ENCODE measurements around the gene POLRMT.

Gene POLRMT

DNA sequence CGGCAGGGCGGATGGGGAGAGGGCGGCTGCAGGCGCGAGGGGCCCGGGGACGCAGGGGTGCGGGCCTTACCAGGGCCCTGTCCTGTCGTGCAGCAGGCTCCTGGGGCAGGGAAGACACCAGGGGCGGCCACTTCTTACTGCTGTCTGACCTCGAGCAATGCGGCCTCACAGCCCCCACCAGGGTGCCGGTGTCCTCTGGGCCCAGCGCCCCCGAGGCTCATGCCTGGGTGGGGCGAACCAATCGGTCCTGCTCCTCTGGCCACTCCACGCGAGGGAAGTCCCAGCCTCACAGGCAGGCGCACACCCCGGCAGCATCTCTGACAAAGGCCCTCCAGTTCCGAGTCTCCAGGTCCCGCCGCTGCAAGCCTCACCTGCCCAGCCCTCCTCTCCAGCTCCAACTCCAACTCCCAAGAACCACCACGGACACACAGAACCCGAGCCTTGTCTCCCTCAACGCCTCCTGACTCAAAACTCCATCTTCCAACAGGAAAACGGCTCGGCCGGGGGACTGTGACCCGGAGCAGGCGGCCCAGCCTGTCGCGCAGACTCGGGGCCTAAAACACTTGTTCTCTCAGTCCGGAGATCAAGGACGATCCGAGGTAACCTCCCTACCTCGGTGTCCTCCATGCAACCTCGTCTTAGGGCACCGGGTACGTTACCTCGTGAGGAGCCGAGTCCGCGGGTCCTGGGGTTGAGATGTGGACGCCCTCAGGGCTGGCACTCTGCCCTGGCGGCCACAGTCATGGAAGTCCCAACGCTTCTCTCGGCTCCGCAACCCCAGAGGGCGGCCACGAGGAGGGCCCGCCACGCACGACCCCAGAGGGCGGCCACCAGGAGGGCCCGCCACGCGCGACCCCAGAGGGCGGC, 12.8 kb upstream of the POLRMT start:
- Histone ChIP-seq H3K4me1 (ENCODE audit: control insufficient read depth in 1 of 2, insufficient read depth in 2 of 2, low read length in 2 of 2) (no peaks in the 10 kb centered on the region), H3K27me3 (ENCODE audit: control insufficient read depth in 1 of 2, insufficient read depth in 2 of 2, low read length in 2 of 2) (no peaks in the 10 kb centered on the region), H3K36me3 (ENCODE audit: control insufficient read depth in 1 of 2, insufficient read depth in 2 of 2, low read length in 2 of 2) (peaks cover 9 to 41% of the 10 kb centered on the region in 2 donors), H3K9me3 (ENCODE audit: control insufficient read depth in 1 of 2, low read length in 2 of 2) (no peaks in the 10 kb centered on the region), H3K27ac (ENCODE audit: low read depth, low read length) (no peak overlapping the region), H3K4me3 (ENCODE audit: low read depth in 1 of 2, low read length in 2 of 2) (no peak overlapping the region), H3K9ac (ENCODE audit: low read depth in 1 of 2, low read length in 2 of 2) (no peak overlapping the region)

DNA sequence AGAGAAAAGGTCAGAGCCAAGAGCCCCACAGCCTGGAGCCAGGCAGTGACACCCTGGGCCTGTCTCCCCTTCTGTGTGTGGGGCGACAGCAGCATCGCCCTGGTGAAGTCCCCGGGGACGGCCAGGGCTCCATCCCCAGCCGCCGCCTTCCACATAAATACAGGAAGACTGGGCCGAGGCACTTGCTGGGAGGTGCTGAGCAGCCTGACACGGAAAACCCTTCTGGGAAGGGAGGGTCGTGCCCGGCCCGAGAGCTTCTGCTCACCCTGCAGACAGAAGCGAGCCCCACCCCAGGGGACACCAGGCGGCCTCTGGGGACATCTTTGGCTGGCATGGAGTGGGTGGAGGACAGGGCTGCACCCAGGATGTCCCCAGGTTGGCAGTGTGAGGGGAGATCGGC, 11.5 kb upstream of the POLRMT start:
- H3K9me3 ChIP-seq (ENCODE audit: control insufficient read depth in 1 of 2, low read length in 2 of 2) = no peaks in the 10 kb centered on the region
- H3K9ac ChIP-seq (ENCODE audit: low read depth in 1 of 2, low read length in 2 of 2) = no peak overlapping the region
- no peaks in the 10 kb centered on the region for H3K27me3 ChIP-seq (ENCODE audit: control insufficient read depth in 1 of 2, insufficient read depth in 2 of 2, low read length in 2 of 2)
- peaks cover 9 to 38% of the 10 kb centered on the region in 2 donors for H3K36me3 ChIP-seq (ENCODE audit: control insufficient read depth in 1 of 2, insufficient read depth in 2 of 2, low read length in 2 of 2)
- H3K4me1 ChIP-seq (ENCODE audit: control insufficient read depth in 1 of 2, insufficient read depth in 2 of 2, low read length in 2 of 2) = no peaks in the 10 kb centered on the region
- H3K27ac ChIP-seq (ENCODE audit: low read depth, low read length) = no peak overlapping the region
- H3K4me3 ChIP-seq (ENCODE audit: low read depth in 1 of 2, low read length in 2 of 2) = no peak overlapping the region

DNA sequence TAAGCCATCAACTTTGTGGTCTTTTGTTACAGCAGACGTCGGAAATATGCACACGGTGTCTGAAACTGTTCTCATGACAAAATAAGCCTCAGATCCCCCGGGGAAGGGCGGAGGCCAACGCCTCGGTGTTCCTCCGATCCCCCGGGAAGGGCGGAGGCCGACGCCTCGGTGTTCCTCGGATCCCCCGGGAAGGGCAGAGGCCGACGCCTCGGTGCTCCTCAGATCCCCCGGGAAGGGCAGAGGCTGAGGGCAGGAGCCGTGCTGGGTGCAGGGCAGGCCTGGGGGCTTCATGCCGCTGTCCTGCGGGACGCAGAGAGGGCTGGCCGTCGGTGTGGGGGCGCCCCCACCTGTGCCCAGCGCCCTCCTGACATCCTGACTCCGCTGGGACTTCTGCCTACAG, 11.0 kb upstream of the POLRMT start:
- H3K27ac ChIP-seq (ENCODE audit: low read depth, low read length) = no peak overlapping the region
- H3K9ac ChIP-seq (ENCODE audit: low read depth in 1 of 2, low read length in 2 of 2) = no peak overlapping the region
- H3K4me3 ChIP-seq (ENCODE audit: low read depth in 1 of 2, low read length in 2 of 2) = no peak overlapping the region
- no peaks in the 10 kb centered on the region for H3K9me3 ChIP-seq (ENCODE audit: control insufficient read depth in 1 of 2, low read length in 2 of 2)
- peaks cover under 1 to 1% of the 10 kb centered on the region in 2 donors for H3K4me1 ChIP-seq (ENCODE audit: control insufficient read depth in 1 of 2, insufficient read depth in 2 of 2, low read length in 2 of 2)
- H3K27me3 ChIP-seq (ENCODE audit: control insufficient read depth in 1 of 2, insufficient read depth in 2 of 2, low read length in 2 of 2) = no peaks in the 10 kb centered on the region
- H3K36me3 ChIP-seq (ENCODE audit: control insufficient read depth in 1 of 2, insufficient read depth in 2 of 2, low read length in 2 of 2) = peaks cover 9 to 35% of the 10 kb centered on the region in 2 donors

DNA sequence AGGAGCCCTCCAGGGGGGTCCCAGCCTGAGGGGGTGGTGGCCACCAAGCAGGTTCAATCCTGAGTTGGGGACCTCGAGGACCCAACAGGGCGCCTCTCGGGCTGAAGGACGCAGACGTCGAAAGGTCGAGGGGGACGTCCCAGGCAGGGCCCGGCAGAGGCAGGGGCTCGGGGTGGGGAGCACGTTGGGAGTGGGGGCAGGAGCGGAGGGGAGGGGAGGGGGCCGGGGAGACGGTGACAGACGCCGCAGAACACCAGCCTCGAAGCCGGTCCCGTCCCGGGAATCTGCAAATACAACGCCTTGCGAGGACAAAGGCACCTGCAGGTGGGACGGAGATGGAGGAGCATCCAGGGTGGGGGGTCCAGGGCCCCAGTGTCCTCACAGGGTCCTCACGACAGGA, 10.4 kb upstream of the POLRMT start:
- Histone ChIP-seq H3K4me1 (ENCODE audit: control insufficient read depth in 1 of 2, insufficient read depth in 2 of 2, low read length in 2 of 2) (peaks cover 7% of the 10 kb centered on the region in 2 donors), H3K27me3 (ENCODE audit: control insufficient read depth in 1 of 2, insufficient read depth in 2 of 2, low read length in 2 of 2) (no peaks in the 10 kb centered on the region), H3K27ac (ENCODE audit: low read depth, low read length) (no peak overlapping the region)

DNA sequence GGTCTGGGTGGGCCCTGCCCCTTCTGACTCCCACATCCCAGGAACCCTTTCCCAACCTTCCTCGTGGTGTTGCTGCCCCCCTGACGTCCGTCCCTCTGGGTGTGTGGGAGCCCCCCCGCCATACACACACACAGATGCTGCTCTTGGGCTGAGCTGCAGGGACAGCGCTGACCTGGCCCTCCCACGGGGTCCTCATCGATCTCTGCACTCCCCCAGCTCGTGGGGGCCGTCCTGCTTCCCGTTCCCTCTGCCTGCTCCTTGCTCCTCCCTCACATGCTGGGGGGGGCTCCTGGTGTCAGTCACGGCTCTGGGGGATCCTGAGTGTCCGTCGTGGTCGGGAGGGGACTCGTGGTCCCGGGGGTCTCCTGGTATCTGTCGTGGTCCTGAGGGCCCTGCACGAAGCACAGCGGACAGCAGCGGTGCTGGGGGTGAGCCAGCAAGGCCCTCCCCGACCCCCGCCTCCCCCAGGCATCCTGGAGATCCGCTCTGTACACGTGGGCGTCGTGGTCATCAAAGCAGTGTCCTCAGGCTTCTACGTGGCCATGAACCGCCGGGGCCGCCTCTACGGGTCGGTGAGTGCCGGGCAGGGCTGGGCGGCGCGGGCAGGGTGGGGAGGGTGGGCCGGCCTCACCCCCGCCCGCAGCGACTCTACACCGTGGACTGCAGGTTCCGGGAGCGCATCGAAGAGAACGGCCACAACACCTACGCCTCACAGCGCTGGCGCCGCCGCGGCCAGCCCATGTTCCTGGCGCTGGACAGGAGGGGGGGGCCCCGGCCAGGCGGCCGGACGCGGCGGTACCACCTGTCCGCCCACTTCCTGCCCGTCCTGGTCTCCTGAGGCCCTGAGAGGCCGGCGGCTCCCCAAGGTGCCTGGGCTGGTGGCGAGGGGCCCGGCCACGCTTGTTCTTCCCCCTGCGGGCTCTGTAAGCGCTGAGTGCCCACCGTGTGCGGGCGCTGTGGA, 9.7 kb upstream of the POLRMT start:
- Histone ChIP-seq H3K27me3 (ENCODE audit: control insufficient read depth in 1 of 2, insufficient read depth in 2 of 2, low read length in 2 of 2) (no peaks in the 10 kb centered on the region), H3K4me3 (ENCODE audit: low read depth in 1 of 2, low read length in 2 of 2) (no peak overlapping the region), H3K9ac (ENCODE audit: low read depth in 1 of 2, low read length in 2 of 2) (no peak overlapping the region), H3K27ac (ENCODE audit: low read depth, low read length) (no peak overlapping the region), H3K36me3 (ENCODE audit: control insufficient read depth in 1 of 2, insufficient read depth in 2 of 2, low read length in 2 of 2) (peaks cover 2 to 24% of the 10 kb centered on the region in 2 donors), H3K9me3 (ENCODE audit: control insufficient read depth in 1 of 2, low read length in 2 of 2) (no peaks in the 10 kb centered on the region), H3K4me1 (ENCODE audit: control insufficient read depth in 1 of 2, insufficient read depth in 2 of 2, low read length in 2 of 2) (peaks cover 11% of the 10 kb centered on the region in 2 donors)

More for the DNA sequence above, 10.4 kb upstream of the POLRMT start:
- Histone ChIP-seq H3K36me3 (ENCODE audit: control insufficient read depth in 1 of 2, insufficient read depth in 2 of 2, low read length in 2 of 2) (peaks cover 5 to 30% of the 10 kb centered on the region in 2 donors), H3K4me3 (ENCODE audit: low read depth in 1 of 2, low read length in 2 of 2) (no peak overlapping the region), H3K9me3 (ENCODE audit: control insufficient read depth in 1 of 2, low read length in 2 of 2) (no peaks in the 10 kb centered on the region), H3K9ac (ENCODE audit: low read depth in 1 of 2, low read length in 2 of 2) (no peak overlapping the region)

DNA sequence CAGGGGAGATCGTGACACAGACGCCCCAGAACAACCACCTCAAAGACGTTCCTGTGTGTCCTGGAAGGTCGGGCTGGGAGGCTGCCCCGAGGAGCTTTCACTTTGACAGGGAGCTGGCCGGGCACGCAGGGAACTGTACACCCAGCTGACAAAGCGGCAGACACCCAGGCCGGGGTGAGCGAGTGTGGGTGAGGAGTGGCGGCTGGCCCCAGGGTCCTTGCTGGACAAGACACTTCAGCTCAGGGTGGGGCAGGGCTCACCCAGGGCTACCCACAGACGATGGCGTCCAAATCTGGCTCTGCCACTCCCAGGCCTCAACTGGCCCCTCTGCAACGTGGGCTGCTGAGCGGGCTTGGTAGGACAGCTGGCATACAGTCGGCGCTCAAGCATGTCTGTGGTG, 8.4 kb upstream of the POLRMT start:
- peak overlapping the region in 1 of 2 donors; percentile 43 for H3K4me3 ChIP-seq (ENCODE audit: low read depth in 1 of 2, low read length in 2 of 2)
- H3K9me3 ChIP-seq (ENCODE audit: control insufficient read depth in 1 of 2, low read length in 2 of 2) = no peaks in the 10 kb centered on the region
- H3K36me3 ChIP-seq (ENCODE audit: control insufficient read depth in 1 of 2, insufficient read depth in 2 of 2, low read length in 2 of 2) = peaks cover 2 to 11% of the 10 kb centered on the region in 2 donors
- H3K27me3 ChIP-seq (ENCODE audit: control insufficient read depth in 1 of 2, insufficient read depth in 2 of 2, low read length in 2 of 2) = no peaks in the 10 kb centered on the region
- H3K27ac ChIP-seq (ENCODE audit: low read depth, low read length) = no peak overlapping the region
- no peak overlapping the region for H3K9ac ChIP-seq (ENCODE audit: low read depth in 1 of 2, low read length in 2 of 2)
- H3K4me1 ChIP-seq (ENCODE audit: control insufficient read depth in 1 of 2, insufficient read depth in 2 of 2, low read length in 2 of 2) = peaks cover 11% of the 10 kb centered on the region in 2 donors

DNA sequence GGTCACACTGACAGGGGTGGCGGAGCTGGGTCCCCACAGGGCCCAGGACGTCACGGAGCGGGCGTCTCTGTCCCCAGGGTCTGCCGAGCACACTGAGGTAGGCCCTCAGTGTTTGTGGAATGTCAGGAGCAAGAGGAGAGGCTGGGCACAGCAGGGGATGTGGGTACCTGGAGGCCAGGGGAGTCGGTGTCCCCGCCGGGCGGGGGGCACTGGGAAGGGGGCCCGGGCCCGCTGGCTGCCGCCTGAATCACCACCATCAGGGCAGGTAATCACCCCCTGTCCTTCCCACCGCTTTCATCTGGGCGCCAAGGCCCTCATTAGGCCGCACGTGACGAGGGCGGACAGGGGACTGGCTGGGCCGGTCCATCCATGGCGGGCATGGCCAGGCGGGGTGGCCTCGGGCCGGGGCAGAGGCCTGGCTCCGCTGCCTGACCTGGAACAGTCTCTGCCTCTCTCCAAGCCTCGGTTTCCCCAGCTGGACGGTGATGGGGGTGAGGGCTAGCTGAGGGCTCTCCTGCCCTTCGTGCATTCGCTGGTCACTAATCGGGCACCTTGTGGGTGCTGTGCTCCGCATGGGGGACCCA, 7.4 kb upstream of the POLRMT start:
- Histone ChIP-seq H3K36me3 (ENCODE audit: control insufficient read depth in 1 of 2, insufficient read depth in 2 of 2, low read length in 2 of 2) (peaks cover 0 to 3% of the 10 kb centered on the region in 2 donors), H3K4me3 (ENCODE audit: low read depth in 1 of 2, low read length in 2 of 2) (no peak overlapping the region), H3K27ac (ENCODE audit: low read depth, low read length) (no peak overlapping the region), H3K9ac (ENCODE audit: low read depth in 1 of 2, low read length in 2 of 2) (no peak overlapping the region), H3K9me3 (ENCODE audit: control insufficient read depth in 1 of 2, low read length in 2 of 2) (no peaks in the 10 kb centered on the region), H3K4me1 (ENCODE audit: control insufficient read depth in 1 of 2, insufficient read depth in 2 of 2, low read length in 2 of 2) (peaks cover 11% of the 10 kb centered on the region in 2 donors), H3K27me3 (ENCODE audit: control insufficient read depth in 1 of 2, insufficient read depth in 2 of 2, low read length in 2 of 2) (no peaks in the 10 kb centered on the region)

DNA sequence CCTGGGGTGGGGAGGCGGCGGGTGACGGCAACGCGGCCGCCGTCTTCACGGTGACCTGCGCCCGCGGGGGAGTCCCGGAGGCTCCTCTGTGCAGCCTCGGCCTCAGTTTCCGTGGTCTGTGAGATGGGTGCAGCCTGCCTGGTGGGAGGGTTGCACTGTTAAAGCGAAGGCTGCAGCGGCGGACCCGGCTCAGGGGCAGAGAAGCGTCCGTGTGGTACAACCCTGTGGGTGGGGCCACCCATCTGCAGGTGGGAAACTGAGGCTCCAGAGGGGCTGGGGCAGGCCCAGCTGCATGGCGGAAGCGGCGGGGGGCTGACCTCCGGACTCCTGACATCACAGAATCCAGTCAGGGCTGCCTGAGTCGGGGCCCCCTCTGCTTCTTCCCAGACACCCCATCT, 6.8 kb upstream of the POLRMT start:
- Histone ChIP-seq H3K27ac (ENCODE audit: low read depth, low read length) (no peak overlapping the region), H3K36me3 (ENCODE audit: control insufficient read depth in 1 of 2, insufficient read depth in 2 of 2, low read length in 2 of 2) (no peaks in the 10 kb centered on the region), H3K4me3 (ENCODE audit: low read depth in 1 of 2, low read length in 2 of 2) (no peak overlapping the region), H3K9me3 (ENCODE audit: control insufficient read depth in 1 of 2, low read length in 2 of 2) (no peaks in the 10 kb centered on the region), H3K4me1 (ENCODE audit: control insufficient read depth in 1 of 2, insufficient read depth in 2 of 2, low read length in 2 of 2) (peaks cover 11% of the 10 kb centered on the region in 2 donors), H3K9ac (ENCODE audit: low read depth in 1 of 2, low read length in 2 of 2) (no peak overlapping the region), H3K27me3 (ENCODE audit: control insufficient read depth in 1 of 2, insufficient read depth in 2 of 2, low read length in 2 of 2) (no peaks in the 10 kb centered on the region)

DNA sequence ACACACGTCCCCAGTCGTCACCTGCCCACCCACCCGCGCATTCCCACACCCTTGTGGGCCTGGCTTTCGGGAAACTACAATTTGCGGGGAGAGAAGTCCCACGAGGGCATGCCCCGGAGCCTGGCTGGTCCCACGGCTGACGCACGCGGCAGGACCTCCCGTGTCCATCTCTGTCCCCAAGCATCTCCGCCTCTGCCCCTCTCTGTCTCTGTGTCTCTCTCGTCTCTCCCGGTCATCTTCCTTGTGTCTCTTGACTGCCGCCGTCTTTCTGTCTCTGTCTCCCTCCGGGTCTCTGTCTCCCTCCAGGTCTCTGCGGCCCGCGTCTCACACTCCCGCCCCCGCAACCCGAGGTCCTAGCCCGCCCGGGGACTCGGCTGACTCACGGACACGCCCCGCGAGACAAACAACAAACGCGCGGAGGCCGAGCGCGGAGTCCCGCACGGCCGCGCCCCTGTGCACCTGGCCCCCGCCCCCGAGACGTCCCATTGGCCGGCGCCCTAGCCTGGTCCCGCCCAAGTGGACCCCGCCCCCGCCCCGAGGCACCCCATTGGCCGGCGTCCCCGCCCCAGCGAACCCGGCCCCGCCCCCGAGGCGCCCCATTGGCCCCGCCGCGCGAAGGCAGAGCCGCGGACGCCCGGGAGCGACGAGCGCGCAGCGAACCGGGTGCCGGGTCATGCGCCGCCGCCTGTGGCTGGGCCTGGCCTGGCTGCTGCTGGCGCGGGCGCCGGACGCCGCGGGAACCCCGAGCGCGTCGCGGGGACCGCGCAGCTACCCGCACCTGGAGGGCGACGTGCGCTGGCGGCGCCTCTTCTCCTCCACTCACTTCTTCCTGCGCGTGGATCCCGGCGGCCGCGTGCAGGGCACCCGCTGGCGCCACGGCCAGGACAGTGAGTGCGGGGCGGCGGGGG, 6.2 kb upstream of the POLRMT start, which contains the start of gene FGF22:
FGF22 (plus strand) TSS at position 627 of the 908 bp plus-strand sequence; CDS start at position 674, 47 bp downstream.
- H3K9ac ChIP-seq (ENCODE audit: low read depth in 1 of 2, low read length in 2 of 2) = no peak within 1 kb of the TSS

More for the DNA sequence above, 6.2 kb upstream of the POLRMT start, which contains the start of gene FGF22:
- Histone ChIP-seq H3K9me3 (ENCODE audit: control insufficient read depth in 1 of 2, low read length in 2 of 2) (no peaks in the 10 kb centered on the region), H3K27ac (ENCODE audit: low read depth, low read length) (no peak within 1 kb of the TSS), H3K4me3 (ENCODE audit: low read depth in 1 of 2, low read length in 2 of 2) (peak within 1 kb of the TSS; percentile 49 to 52), H3K27me3 (ENCODE audit: control insufficient read depth in 1 of 2, insufficient read depth in 2 of 2, low read length in 2 of 2) (no peaks in the 10 kb centered on the region), H3K4me1 (ENCODE audit: control insufficient read depth in 1 of 2, insufficient read depth in 2 of 2, low read length in 2 of 2) (peaks cover 11% of the 10 kb centered on the region in 2 donors), H3K36me3 (ENCODE audit: control insufficient read depth in 1 of 2, insufficient read depth in 2 of 2, low read length in 2 of 2) (no peaks in the 10 kb centered on the region)

Measured in duodenal mucosa (tissue), 2 donors.